ENCODE measurements around the gene MAPKAP1. TPM values are rescaled to one million over a fixed set of nuclear protein-coding genes. Genes with fewer than 3 reads are reported as not detected.
"Not testable (repeated sequence)": the region's sequence is repeated elsewhere in the genome, so short reads cannot be mapped to it uniquely, and the experiment has no call there.

Gene MAPKAP1
- total RNA-seq, 2 donors from 2014 or later: 83.7 to 91.8 TPM

DNA sequence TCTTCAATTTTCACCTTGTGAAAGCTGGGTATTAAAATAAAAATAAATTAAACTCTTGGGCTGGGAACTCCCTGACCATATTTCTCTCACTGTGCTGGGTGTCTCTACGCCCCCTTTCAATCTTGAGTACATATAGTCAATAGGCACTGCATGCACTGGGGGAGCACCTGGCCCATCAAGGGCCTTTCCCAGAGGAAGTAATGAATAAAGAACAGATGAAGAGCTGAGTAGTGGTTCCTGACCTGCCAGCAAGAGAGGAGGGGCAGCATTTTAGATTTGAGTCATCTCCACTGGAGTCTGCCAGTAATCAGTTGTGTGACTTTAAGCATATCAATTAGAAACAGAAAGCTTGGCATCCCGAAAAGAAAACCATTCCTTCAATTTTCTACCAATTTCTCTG lies 6.2 kb downstream of the MAPKAP1 start:
- 80 to 83% methylated on average over 2 of the region's 2 CpGs for WGBS, 2 donors
- no peak for DNase-seq

GRCh38 chr9:125699870-125700269 lies 7.1 kb downstream of the MAPKAP1 start:
- intact Hi-C loops (cut with DNase I): no loop called here
- WGBS, 2 donors: 76 to 100% methylated on average over 3 of the region's 3 CpGs

More for the DNA sequence above, 6.2 kb downstream of the MAPKAP1 start:
- Histone ChIP-seq H3K9me3 (no peaks in the 10 kb centered on the region), H3K4me3 (no peak overlapping the region), H3K36me3 (replicated peaks in 1 of 2; ENCODE audit: insufficient read depth in 1 of 2, low read depth in 2 of 2) (no peaks in the 10 kb centered on the region), H3K27me3 (no peaks in the 10 kb centered on the region), H3K27ac (no peak overlapping the region), H3K4me1 (peaks cover 4% of the 10 kb centered on the region)
- no peak for ATAC-seq
- intact Hi-C loops (cut with DNase I): no loop called here
- TF ChIP-seq, protein P1, sequence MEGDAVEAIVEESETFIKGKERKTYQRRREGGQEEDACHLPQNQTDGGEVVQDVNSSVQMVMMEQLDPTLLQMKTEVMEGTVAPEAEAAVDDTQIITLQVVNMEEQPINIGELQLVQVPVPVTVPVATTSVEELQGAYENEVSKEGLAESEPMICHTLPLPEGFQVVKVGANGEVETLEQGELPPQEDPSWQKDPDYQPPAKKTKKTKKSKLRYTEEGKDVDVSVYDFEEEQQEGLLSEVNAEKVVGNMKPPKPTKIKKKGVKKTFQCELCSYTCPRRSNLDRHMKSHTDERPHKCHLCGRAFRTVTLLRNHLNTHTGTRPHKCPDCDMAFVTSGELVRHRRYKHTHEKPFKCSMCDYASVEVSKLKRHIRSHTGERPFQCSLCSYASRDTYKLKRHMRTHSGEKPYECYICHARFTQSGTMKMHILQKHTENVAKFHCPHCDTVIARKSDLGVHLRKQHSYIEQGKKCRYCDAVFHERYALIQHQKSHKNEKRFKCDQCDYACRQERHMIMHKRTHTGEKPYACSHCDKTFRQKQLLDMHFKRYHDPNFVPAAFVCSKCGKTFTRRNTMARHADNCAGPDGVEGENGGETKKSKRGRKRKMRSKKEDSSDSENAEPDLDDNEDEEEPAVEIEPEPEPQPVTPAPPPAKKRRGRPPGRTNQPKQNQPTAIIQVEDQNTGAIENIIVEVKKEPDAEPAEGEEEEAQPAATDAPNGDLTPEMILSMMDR (IDR thresholded peaks at IDR 0.05): no peak
- no peak for TF ChIP-seq POLR2A (IDR thresholded peaks at IDR 0.05)

DNA sequence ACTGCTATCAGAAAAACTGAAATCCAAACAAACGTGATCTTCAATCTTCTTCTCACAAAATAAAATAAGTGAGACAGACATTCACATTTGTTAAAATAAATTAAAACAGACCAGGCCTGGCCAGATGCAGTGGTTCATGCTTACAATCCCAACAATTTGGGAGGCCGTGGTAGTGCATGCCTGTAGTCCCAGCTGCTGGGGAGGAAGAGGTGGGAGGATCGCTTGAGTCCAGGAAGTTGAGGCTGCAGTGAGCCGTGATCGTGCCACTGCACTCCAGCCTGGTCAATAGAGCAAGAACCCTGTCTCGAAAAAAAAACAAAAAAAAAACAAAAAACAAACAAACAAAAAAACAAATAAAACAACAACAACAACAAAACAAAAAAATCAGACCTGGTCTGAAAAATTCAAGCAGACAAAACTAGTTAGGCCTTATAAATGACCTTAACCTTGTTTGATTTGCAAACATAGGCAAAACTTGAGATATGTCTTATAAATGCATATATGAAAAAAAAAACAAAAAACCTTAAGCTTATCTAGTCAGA lies 10.8 kb downstream of the MAPKAP1 start:
- ATAC-seq (no peak), DNase-seq (no peak)
- WGBS, 2 donors: 72 to 80% methylated on average over 6 of the region's 6 CpGs
- no peaks in the 10 kb centered on the region for H3K27me3 ChIP-seq
- TF ChIP-seq, protein P1 (IDR thresholded peaks at IDR 0.05): no peak
- no peak for TF ChIP-seq POLR2A (IDR thresholded peaks at IDR 0.05)
- H3K9me3 ChIP-seq: no peaks in the 10 kb centered on the region
- H3K27ac ChIP-seq: no peak overlapping the region
- intact Hi-C loops (cut with DNase I): no loop called here
- no peaks in the 10 kb centered on the region for H3K36me3 ChIP-seq (replicated peaks in 1 of 2; ENCODE audit: insufficient read depth in 1 of 2, low read depth in 2 of 2)
- H3K4me1 ChIP-seq: no peaks in the 10 kb centered on the region
- H3K4me3 ChIP-seq: no peak overlapping the region

More at GRCh38 chr9:125699870-125700269, 7.1 kb downstream of the MAPKAP1 start:
- ATAC-seq (no peak), DNase-seq (no peak)
- TF ChIP-seq, protein P1 (IDR thresholded peaks at IDR 0.05): no peak
- no peak for TF ChIP-seq POLR2A (IDR thresholded peaks at IDR 0.05)
- Histone ChIP-seq H3K27ac (no peak overlapping the region), H3K4me3 (no peak overlapping the region), H3K36me3 (replicated peaks in 1 of 2; ENCODE audit: insufficient read depth in 1 of 2, low read depth in 2 of 2) (no peaks in the 10 kb centered on the region), H3K27me3 (no peaks in the 10 kb centered on the region), H3K4me1 (no peaks in the 10 kb centered on the region), H3K9me3 (no peaks in the 10 kb centered on the region)

- intact Hi-C loops (cut with DNase I); ATAC-seq; H3K9me3 ChIP-seq; DNase-seq; H3K4me1 ChIP-seq; H3K36me3 ChIP-seq (replicated peaks in 1 of 2; ENCODE audit: insufficient read depth in 1 of 2, low read depth in 2 of 2); H3K27ac ChIP-seq; H3K27me3 ChIP-seq; H3K4me3 ChIP-seq: not testable (repeated sequence)
- 86 to 90% methylated on average over 8 of the region's 8 CpGs for WGBS, 2 donors
These were observed 11.5 kb downstream of the MAPKAP1 start for GRCh38 chr9:125695548-125695947.

GRCh38 chr9:125694478-125694877 lies 12.5 kb downstream of the MAPKAP1 start:
- H3K27ac ChIP-seq: no peak overlapping the region
- H3K27me3 ChIP-seq: no peaks in the 10 kb centered on the region
- WGBS, 2 donors: 70 to 74% methylated on average over 3 of the region's 3 CpGs
- H3K4me3 ChIP-seq: no peak overlapping the region
- DNase-seq (no peak), ATAC-seq (no peak)
- intact Hi-C loops (cut with DNase I): no loop called here
- H3K36me3 ChIP-seq (replicated peaks in 1 of 2; ENCODE audit: insufficient read depth in 1 of 2, low read depth in 2 of 2): no peaks in the 10 kb centered on the region
- no peak for TF ChIP-seq POLR2A (IDR thresholded peaks at IDR 0.05)
- TF ChIP-seq, protein P1 (IDR thresholded peaks at IDR 0.05): no peak
- no peaks in the 10 kb centered on the region for H3K4me1 ChIP-seq
- H3K9me3 ChIP-seq: no peaks in the 10 kb centered on the region

DNA sequence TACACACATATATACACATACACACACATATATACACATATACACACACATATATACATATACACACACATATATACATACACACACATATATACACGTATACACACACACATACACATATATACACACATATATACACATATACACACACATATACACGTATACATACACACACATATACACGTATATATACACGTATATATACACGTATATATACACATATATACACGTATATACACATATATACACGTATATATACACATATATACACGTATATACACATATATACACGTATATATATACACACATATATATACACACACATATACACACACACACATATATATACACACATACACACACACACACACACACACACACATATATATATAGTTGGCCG lies 13.5 kb downstream of the MAPKAP1 start:
- intact Hi-C loops (cut with DNase I); H3K4me3 ChIP-seq; ATAC-seq; DNase-seq; H3K27me3 ChIP-seq; H3K4me1 ChIP-seq; H3K27ac ChIP-seq; H3K9me3 ChIP-seq; H3K36me3 ChIP-seq (replicated peaks in 1 of 2; ENCODE audit: insufficient read depth in 1 of 2, low read depth in 2 of 2): not testable (repeated sequence)
- 73 to 92% methylated on average over 10 of the region's 10 CpGs for WGBS, 2 donors
